ENCODE results near the gene CCDC88C.
"Not testable (repeated sequence)": the region's sequence is repeated elsewhere in the genome, so short reads cannot be mapped to it uniquely, and the experiment has no call there.

The CCDC88C gene, protein sequence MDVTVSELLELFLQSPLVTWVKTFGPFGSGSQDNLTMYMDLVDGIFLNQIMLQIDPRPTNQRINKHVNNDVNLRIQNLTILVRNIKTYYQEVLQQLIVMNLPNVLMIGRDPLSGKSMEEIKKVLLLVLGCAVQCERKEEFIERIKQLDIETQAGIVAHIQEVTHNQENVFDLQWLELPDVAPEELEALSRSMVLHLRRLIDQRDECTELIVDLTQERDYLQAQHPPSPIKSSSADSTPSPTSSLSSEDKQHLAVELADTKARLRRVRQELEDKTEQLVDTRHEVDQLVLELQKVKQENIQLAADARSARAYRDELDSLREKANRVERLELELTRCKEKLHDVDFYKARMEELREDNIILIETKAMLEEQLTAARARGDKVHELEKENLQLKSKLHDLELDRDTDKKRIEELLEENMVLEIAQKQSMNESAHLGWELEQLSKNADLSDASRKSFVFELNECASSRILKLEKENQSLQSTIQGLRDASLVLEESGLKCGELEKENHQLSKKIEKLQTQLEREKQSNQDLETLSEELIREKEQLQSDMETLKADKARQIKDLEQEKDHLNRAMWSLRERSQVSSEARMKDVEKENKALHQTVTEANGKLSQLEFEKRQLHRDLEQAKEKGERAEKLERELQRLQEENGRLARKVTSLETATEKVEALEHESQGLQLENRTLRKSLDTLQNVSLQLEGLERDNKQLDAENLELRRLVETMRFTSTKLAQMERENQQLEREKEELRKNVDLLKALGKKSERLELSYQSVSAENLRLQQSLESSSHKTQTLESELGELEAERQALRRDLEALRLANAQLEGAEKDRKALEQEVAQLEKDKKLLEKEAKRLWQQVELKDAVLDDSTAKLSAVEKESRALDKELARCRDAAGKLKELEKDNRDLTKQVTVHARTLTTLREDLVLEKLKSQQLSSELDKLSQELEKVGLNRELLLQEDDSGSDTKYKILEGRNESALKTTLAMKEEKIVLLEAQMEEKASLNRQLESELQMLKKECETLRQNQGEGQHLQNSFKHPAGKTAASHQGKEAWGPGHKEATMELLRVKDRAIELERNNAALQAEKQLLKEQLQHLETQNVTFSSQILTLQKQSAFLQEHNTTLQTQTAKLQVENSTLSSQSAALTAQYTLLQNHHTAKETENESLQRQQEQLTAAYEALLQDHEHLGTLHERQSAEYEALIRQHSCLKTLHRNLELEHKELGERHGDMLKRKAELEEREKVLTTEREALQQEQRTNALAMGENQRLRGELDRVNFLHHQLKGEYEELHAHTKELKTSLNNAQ (N-terminal part only)

DNA sequence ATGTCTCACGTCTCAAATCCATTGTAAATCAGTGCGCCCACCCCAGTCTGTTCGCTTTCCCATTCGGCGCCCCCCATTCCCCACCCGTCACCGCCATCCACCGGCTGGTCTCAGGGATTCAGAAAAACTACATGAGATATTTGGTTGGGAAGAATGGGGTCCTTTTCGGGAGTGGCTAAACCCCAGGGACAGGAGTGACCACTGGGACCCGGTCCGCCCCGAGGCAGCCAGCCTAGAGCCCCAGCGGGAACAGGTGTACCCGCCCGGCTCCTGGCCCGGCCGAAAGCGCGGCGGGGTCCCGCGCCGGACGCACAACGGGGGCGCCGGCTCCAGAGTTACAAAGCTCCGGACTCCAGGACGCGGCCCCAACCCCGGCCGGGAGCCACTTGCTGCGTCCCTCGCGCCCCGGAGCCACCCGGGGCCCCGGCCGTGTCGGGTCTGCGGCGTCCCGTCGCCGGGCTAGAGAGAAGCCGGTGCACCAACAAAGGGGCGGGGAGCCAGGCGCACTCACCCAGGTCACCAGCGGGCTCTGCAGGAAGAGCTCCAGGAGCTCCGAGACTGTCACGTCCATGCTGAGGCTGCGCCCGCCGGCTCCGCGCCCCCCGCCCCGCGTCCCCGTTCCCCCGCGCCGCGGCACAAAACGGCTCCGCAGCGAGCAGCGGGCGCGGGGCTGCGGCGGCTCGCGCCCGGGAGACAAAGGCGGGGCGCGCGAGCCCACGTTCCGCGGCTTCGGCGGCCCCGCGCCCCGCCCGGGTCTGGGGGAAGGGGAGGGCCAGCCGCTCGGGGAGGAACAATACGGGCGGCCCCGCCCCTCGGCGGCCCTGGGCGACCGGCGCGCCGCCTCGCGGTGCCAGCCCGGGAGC lies at the start of gene CCDC88C:
Gene CCDC88C (minus strand): TSS at position 701 of the 863 bp plus-strand sequence. CDS start 130 bp downstream, at position 571.
- no peak for DNase-seq

DNA sequence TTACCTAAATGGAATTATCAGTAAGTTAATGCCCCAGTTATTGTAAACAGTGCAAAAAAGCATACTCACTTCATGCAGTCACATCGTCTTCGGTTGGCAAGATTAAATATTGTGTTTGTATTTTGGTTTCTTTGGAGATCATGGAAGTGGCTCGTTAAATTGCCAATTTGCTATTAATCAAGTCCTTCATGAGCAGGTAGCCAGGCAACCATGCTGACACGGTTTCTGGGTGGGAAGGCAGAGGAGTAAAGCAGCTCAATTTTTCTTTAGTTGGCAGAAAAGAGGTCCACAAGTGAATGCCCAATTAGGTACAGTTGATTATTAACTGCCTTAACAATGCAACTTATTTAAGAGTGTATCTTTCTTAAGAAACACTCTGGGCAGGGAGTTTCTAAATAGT lies 48.6 kb upstream of the CCDC88C start:
- no peak for DNase-seq

DNA sequence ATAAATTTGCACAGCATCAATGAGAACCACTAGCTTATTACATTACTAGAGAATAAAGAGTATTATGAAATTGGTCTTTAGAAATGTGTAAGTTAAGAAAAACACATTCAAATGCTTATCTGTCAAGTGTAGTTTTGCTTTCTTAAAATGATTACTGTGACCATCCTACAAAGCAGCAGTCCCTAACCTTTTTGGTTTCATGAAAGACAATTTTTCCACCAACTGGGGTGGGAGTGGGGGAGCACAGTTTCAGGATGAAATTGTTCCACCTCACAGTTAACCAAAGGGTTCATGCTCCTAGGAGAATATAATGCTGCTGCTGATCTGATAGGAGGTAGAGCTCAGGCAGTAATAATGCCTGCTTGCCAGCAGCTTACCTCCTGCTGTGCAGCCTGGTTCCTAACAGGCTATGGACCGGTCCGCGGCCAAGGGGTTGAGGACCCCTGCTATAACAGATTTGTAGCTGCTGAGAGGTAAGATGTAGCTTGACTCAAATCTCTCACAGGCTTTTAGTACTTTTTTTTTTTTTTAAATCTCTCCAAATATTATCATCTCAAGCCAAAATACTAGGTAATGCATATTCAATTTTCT lies 47.1 kb upstream of the CCDC88C start:
- DNase-seq = no peak

DNA sequence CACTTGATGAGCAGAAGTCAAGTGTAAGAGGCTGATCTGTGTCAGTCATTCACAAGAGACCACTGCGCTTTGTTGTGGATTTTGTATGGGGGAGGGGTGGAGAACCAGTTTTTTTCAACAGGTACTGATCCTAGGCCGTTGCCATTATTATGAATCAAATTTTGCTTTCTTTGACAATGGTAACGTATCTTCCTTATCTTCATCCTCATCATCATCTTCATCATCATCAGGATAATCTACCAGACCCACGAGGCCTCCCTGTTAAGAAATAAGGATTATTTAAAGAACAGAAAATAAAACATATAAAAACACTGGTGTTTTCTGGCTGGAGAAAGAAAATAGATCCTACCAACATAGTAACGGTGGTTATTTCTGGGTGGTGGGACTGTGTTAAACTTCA lies 41.0 kb upstream of the CCDC88C start:
- DNase-seq = no peak

DNA sequence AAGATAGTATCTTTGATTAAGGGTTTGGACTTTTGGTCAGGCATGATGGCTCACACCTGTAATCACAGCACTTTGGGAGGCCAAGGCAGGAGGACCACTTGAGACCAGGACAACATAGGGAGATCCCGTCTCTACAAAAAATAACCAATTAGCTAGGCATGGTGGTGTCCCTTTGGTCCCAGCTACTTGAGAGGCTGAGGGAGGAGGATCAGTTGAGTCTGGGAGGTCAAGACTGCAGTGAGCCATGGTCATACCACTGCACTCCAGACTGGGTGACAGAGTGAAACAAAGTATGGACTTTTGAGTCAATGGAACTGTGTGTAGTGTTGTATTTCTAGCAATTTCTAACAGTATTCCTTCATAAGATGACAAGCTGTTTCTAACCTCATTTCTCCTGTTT lies 38.7 kb upstream of the CCDC88C start:
- no peak for DNase-seq

DNA sequence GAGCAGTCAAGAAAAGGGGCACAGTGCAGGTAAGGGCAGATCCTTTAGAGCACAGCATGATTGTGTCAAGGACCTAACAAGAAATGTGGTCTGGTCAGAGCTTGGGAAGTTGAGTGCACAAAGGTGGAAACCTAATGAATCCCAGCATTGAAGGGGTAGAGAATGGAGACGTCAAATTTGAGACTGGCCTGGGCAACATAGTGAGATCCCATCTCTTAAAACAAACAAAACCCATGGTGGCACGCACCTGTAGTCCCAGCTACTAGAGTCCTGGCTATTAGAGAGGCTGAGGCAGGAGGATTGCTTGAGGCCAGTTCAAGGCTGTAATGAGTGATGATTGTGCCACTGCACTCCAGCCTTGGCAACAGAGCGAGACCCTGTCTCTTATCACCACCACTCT lies 37.0 kb upstream of the CCDC88C start:
- DNase-seq = no peak

DNA sequence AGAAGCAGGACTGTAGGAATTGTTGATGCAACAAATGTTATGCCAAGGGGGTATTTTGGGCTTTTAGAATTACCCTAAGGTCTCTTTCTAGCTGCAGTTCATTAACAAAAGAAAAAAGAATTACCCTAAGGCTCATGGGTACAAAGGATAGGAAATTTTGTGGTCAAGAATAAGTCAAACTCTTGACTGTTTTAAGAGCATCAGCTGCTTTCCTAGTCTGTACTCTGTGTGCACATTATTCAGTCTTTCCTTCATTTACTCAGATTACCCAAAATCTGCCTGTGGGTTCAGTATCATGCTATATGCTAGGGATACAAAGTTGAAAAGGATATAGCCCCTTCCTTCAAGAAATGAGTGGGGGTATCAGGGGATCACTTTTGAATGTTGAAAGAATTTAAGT lies 36.5 kb upstream of the CCDC88C start:
- DNase-seq = no peak

DNA sequence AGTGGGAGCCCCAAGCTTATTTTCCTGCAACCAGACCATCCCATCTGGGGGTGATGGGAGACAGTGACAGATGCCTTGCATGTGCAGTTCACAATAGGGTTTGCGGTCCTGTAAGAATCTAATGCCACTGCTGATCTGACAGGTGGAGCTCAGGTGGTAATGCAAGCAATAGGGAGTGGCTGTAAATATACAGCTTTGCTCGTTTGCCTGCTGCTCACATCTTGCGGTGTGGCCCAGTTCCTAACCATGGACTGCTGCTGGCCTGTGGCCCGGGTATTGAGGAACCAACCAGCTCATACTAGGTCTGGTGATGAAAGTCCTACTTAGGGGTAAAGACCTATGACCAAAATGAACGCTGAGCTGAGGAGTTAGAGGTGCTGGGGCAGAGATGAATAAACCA lies 36.1 kb upstream of the CCDC88C start:
- no peak for DNase-seq

DNA sequence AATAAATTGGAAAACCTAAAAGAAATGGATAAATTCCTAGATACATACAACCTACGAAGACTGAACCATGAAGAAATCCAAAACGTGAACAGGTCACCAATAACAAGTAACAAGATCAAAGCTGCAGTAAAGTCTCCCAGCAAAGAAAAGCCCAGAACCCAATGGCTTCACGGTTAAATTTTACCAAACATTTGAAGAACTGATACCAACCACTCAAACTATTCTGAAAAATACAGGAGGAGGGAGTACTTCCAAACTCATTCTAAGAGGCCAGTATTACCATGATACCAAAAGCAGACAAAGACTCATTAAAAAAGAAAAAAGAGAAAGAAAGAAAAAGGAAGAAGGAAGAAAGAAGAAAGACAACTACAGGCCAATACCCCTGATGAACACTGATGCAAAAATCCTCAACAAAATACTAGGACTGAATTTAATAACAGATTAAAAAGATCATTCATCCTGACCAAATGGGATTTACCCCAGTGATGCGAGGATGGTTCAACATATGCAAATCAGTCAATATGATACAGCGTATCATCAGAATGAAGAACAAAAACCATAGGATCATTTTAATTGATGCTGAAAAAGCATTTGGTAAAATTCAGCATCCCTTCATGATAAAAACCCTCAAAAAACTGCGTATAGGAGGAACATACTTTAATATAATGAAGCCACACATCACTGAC lies 26.9 kb upstream of the CCDC88C start:
- no peak for DNase-seq

DNA sequence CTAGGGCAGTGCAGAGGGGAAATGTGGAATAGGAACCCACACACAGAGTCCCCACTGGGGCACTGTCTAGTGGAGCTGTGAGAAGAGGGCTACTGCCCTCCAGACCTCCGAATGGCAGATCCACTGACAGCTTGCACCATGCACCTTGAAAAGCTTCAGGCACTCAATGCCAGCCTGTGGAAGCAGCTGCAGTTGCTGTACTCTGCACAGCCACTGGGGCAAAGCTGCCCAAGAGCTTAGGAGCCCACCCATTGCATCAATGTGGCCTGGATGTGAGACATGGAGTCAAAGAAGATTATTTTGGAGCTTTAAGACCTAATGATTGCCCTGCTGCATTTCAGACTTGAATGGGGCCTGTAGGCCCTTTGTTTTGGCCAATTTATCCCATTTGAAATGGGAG lies 21.7 kb upstream of the CCDC88C start:
- no peak for DNase-seq

DNA sequence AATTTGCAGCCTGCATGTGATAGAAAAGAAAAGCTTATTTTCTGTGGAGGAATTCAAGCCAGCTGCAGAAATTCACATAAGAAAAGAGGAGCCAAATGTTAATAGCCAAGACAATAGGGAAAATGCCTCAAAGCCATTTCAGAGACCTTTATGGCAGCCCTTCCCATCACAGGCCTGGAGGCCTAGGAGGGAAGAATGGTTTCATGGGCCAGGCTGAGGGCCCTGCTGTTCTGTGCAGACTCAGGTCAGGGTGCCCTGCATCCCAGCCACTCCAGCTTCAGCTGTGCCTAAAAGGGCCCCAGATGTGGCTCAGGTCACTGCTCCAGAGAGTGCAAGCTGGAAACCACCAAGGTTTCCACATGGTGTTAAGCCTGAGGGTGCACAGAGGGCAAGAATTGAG lies 21.2 kb upstream of the CCDC88C start:
- DNase-seq = no peak

DNA sequence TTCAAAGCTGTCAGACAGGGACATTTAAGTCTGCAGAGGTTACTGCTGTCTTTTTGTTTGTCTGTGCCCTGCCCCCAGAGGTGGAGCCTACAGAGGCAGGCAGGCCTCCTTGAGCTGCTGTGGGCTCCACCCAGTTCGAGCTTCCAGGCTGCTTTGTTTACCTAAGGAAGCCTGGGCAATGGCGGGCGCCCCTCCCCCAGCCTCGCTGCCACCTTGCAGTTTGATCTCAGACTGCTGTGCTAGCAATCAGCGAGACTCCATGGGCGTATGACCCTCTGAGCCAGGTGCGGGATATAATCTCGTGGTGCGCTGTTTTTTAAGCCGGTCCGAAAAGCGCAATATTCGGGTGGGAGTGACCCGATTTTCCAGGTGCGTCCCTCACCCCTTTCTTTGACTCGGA lies 18.6 kb upstream of the CCDC88C start:
- not testable (repeated sequence) for DNase-seq

DNA sequence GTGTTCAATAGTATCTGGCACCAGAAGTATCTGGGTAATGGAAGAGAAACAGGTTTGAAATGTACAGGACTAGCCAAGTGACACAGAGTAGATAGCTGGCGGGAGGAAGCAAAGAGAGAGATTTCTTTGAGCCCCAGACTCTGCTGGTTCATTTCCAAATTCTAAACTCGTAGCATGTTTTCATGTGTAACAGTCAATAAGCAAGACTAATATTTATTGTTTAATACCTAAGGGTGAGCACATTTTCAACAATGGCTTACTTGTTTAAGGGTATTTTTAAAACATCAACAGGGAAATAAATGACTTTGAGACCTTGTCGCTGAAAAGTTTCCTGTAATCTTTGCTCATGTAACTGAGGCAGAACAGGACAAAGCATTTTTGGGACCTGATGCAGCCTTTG lies 11.8 kb upstream of the CCDC88C start:
- DNase-seq = no peak

DNA sequence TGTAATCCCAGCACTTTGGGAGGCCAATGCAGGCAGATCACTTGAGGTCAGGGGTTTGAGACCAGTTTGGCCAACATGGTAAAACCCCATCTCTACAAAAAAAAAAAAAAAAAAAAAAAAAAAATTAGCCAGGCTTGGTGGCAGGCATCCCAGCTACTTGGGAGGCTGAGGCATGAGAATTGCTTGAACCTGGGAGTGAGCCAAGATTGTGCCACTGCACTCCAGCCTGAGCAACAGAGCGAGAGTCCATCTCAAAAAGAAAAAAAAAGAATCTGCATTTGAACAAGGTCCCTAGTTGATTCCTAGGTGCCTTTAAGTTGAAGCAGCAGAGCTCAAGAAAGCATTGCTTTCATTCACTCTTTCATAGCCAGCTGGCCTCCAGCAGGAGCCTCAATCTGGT lies 11.3 kb upstream of the CCDC88C start:
- DNase-seq = not testable (repeated sequence)

DNA sequence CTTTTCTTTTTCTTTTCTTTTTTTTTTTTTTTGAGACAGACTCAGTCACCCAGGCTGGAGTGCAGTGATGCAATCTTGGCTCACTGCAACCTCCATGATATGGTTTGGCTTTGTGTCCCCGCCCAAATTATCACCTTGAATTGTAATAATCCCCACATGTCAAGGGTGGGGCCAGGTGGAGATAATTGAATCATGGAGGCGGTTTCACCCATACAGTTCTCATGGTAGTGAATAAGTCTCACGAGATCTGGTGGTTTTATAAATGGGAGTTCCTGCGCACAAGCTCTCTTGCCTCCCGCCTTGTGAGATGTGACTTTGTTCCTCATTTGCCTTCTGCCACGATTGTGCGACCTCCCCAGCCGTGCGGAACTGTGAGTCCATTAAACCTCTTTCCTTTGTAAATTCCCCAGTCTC lies 7.9 kb upstream of the CCDC88C start:
- DNase-seq = not testable (repeated sequence)

DNA sequence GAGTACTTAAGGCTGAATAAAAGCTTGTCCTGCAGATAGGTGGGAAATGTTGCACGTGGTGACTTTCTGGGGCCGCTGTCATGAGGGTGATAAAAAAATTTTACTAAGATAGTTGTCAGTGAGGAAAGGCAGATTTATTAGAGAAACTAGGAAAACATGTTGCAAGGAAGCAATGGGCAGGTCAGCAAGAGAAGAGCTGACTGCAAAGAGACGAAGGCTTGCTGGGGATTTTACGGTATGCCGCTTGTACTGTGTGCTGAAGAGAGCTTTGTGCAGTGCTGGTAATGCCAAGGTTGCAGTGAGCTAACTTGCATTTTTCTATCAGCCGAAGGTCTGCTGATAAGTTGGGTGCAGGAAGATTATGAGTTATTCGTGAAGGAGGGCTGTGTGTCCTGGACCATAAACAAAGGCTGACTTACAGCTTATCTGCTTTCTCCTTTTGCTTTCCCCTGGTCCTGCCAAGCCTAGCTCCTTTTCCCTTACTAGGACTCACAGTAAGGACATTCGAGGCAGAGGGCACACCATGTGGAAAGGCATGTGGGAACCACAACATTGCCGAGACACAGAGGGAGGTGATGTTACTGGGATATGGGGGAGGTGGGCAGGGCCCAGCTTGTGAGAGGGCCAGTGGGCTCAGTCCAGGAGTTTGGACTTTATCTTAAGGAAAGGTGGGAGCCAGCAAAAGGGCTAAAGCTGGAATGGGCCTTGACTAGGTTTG lies 7.4 kb upstream of the CCDC88C start:
- DNase-seq = no peak

DNA sequence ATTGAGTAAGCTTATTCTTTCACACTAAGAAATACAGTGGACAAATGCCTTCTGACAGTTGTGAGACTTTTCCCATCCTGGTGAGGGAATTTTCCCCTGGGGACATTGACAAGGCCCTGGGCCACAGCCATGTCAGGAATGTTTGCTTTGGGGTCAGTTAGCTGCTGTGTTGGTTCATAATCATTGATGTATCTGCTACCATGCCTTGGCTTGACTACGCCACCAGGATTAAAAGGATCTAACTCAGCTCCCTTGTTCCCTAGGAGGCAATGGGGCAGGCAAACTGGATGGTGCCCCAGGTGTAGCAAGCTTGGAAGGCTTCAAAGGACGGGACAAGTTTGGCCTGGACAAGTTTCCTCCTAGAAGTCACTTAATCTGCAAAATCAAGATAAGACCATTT lies 3.1 kb upstream of the CCDC88C start:
- no peak for DNase-seq

DNA sequence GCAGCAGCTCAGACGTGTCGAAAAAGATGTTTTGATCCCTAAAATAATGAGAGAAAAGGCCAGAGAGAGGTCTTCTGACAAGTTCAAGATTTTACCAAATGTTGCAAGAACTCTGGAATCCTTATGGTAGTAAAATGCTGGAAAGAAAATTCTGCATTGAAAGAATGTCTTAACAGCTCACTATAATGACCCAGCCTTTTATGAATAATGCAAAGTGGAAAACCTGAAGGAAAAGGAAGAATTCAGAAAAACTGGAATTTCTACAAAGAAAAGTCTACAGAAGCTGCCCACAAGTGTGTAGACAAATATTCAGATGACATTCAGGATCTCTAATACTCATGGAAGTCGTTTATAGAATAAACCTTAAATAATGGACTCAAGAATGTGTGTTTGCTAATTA lies 1.8 kb upstream of the CCDC88C start:
- no peak for DNase-seq

DNA sequence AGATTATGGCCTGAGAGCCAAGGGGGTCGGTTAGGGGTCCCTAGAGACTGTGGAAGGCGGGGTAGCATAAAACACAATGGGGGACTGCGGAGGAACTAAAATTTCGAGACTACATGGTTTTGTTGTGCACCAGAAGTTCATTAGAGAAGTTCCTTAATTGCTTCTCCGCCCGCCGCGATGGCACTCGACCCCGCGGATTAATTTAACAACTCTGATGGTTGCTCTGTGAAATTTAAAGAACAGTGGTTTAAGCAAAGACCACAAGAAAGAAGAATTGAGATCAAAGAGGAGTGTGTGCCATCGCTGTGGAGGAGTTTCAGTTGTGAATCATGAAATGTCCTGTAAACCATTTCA lies 1.4 kb upstream of the CCDC88C start:
- DNase-seq = no peak

DNA sequence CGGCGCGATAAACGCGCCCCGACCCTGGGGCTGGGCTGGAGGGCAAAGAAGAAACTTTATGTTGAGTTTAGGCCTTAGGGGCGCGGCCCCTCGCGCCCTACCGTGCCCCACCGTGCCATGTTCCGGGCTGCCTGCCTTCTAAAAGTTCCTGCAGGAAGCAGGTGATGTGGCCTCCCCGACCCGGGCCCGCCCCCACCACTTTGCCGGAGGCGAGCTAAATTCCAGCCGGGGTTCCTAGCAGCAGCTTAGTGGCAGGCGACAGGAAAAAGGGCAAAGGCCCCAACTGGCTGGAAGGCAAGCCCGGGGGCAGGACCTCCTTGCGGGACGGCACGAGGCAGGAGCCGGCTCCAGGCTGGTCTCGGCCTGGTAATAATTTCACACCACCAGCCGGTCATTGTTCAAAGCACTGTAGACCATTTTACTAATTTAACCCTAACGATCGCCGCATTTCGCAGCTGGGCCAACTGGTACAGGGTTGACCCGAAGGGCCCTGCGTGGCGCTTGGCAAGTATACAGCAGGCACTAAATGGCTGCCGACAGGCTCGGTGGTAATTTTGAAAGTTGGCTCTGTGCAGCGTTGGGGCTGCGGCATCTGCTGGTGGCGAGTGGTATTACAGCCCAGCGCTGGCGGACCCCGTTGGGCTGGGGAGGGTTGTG lies 895 bp upstream of the CCDC88C start:
- no peak for DNase-seq

Data from HCEC 1CT (cell line).